Activated CD8-positive, alpha-beta memory T cell treated with anti-CD3 and anti-CD28 coated beads, Interleukin-2, amount 10 ng/mL, durations not matched to agents 7 days and 5 days (primary cell): ENCODE results near the gene CGB8. TPM values are rescaled to one million over a fixed set of nuclear protein-coding genes. Genes with fewer than 3 reads are reported as not detected.
A peak's percentile ranks its signal among the peaks of the same experiment; 100 is the strongest.
"Not testable (repeated sequence)": the region's sequence is repeated elsewhere in the genome, so short reads cannot be mapped to it uniquely, and the experiment has no call there.

Experiments
- ATAC-seq: fragments of 150-1000 bp; cut with Tn5 transposase; one replicate; pipeline ENCODE4 v1.10.0; 2021; ENCODE audit warnings: moderate library complexity
- CTCF ChIA-PET: fragments of 350-600 bp; sonication (Branson Sonifier 250); formaldehyde crosslinking; loops from one replicate; lab custom pipeline; 2021; ENCODE audit warnings: antibody characterized with exemption; lab: Charles Lee
- DNase-seq: peaks from one replicate; pipeline ENCODE4 v3.0.0-alpha.2; 2020
- H3K27ac Mint-ChIP-seq: one replicate; pipeline ENCODE4 v1.8.0; 2021; ENCODE audit warnings: mild to moderate bottlenecking, mixed read lengths
- H3K27me3 Mint-ChIP-seq: one replicate; pipeline ENCODE4 v1.8.0; 2021; ENCODE audit warnings: mixed read lengths
- H3K36me3 Mint-ChIP-seq: one replicate; pipeline ENCODE4 v1.8.0; 2021; ENCODE audit warnings: mild to moderate bottlenecking, mixed read lengths
- H3K4me1 Mint-ChIP-seq: one replicate; pipeline ENCODE4 v1.8.0; 2021; ENCODE audit warnings: mixed read lengths
- H3K4me3 Mint-ChIP-seq: one replicate; pipeline ENCODE4 v1.8.0; 2021; ENCODE audit warnings: mild to moderate bottlenecking, moderate library complexity, mixed read lengths
- H3K9me3 Mint-ChIP-seq: one replicate; pipeline ENCODE4 v1.8.0; 2022; ENCODE audit warnings: low read depth, mixed read lengths
- total RNA-seq, 2 experiments: library from RNA; stranded (reverse); gene quantifications; one replicate each; pipeline ENCODE4 v1.2.3, GENCODE V29; 2021

CGB8 gene
- total RNA-seq, 2 experiments from 2014 or later = not detected

- CTCF ChIA-PET, H3K4me1 Mint-ChIP-seq, H3K27ac Mint-ChIP-seq, H3K36me3 Mint-ChIP-seq, H3K27me3 Mint-ChIP-seq, H3K9me3 Mint-ChIP-seq, H3K4me3 Mint-ChIP-seq: not testable (repeated sequence)
- peak; percentile 67 for DNase-seq
- ATAC-seq = peak; percentile 60
Observed at GRCh38 chr19:49036815-49037214, 12.1 kb downstream of the CGB8 start, which contains the start of gene CGB1. CGB1 (minus strand) TSS chr19:49036895; CDS start chr19:49036711, 184 bp downstream.

GRCh38 chr19:49031642-49032301, 17.1 kb downstream of the CGB8 start, which contains the start of gene CGB2:
CGB2 (plus strand) TSS chr19:49031890; CDS start chr19:49032096, 206 bp downstream.
- H3K27me3 Mint-ChIP-seq, H3K36me3 Mint-ChIP-seq, H3K27ac Mint-ChIP-seq, H3K9me3 Mint-ChIP-seq, H3K4me1 Mint-ChIP-seq: not testable (repeated sequence)
- ATAC-seq (peak; percentile 85), DNase-seq (peak; percentile 83)
- CTCF ChIA-PET = interaction anchor here (1.2 to 1.4 kb wide), 3 partner anchors 38 to 236 kb away, joined by 3 to 4 read pairs (median 3); partner anchors contain the start of gene RUVBL2
- H3K4me3 Mint-ChIP-seq = peak within 1 kb of the TSS; percentile 17

GRCh38 chr19:49030323-49030722, 18.6 kb downstream of the CGB8 start:
- CTCF ChIA-PET, H3K36me3 Mint-ChIP-seq, H3K9me3 Mint-ChIP-seq, ATAC-seq, H3K4me3 Mint-ChIP-seq, H3K27ac Mint-ChIP-seq, H3K27me3 Mint-ChIP-seq, DNase-seq, H3K4me1 Mint-ChIP-seq: not testable (repeated sequence)

- H3K9me3 Mint-ChIP-seq, H3K4me1 Mint-ChIP-seq, DNase-seq, H3K36me3 Mint-ChIP-seq, H3K4me3 Mint-ChIP-seq, CTCF ChIA-PET, ATAC-seq, H3K27me3 Mint-ChIP-seq, H3K27ac Mint-ChIP-seq: not testable (repeated sequence)
Observed at GRCh38 chr19:49029749-49030148, 19.2 kb downstream of the CGB8 start.

GRCh38 chr19:49028686-49029085, 20.2 kb downstream of the CGB8 start:
- H3K4me3 Mint-ChIP-seq, DNase-seq, H3K27me3 Mint-ChIP-seq, H3K4me1 Mint-ChIP-seq, H3K36me3 Mint-ChIP-seq, H3K9me3 Mint-ChIP-seq, CTCF ChIA-PET, H3K27ac Mint-ChIP-seq, ATAC-seq: not testable (repeated sequence)

- H3K4me3 Mint-ChIP-seq, H3K27ac Mint-ChIP-seq, ATAC-seq, H3K36me3 Mint-ChIP-seq, H3K9me3 Mint-ChIP-seq, H3K27me3 Mint-ChIP-seq, DNase-seq, CTCF ChIA-PET: not testable (repeated sequence)
- H3K4me1 Mint-ChIP-seq = peaks cover 14% of the 10 kb centered on the region
Observed at GRCh38 chr19:49025599-49025998, 23.3 kb downstream of the CGB8 start.

GRCh38 chr19:49025088-49025487, 23.8 kb downstream of the CGB8 start:
- H3K27me3 Mint-ChIP-seq, DNase-seq, H3K9me3 Mint-ChIP-seq, ATAC-seq, CTCF ChIA-PET, H3K4me3 Mint-ChIP-seq, H3K36me3 Mint-ChIP-seq, H3K27ac Mint-ChIP-seq: not testable (repeated sequence)
- peaks cover 19% of the 10 kb centered on the region for H3K4me1 Mint-ChIP-seq

- Mint-ChIP-seq H3K27me3 (peaks cover 10% of the 10 kb centered on the region), H3K4me1 (peaks cover 20% of the 10 kb centered on the region)
- CTCF ChIA-PET, H3K9me3 Mint-ChIP-seq, H3K27ac Mint-ChIP-seq, ATAC-seq, DNase-seq, H3K4me3 Mint-ChIP-seq, H3K36me3 Mint-ChIP-seq: not testable (repeated sequence)
Observed at GRCh38 chr19:49024233-49024632, 24.7 kb downstream of the CGB8 start, which contains the start of gene CGB3. CGB3 (minus strand) TSS chr19:49024333; CDS start chr19:49023971, 362 bp downstream.

- CTCF ChIA-PET = interaction anchor here (1.1 to 5.6 kb wide), 4 partner anchors 22 to 92 kb away, joined by 3 to 47 read pairs (median 4); partner anchors contain the start of gene LIN7B
- no peaks in the 10 kb centered on the region for H3K36me3 Mint-ChIP-seq
- H3K27me3 Mint-ChIP-seq = peaks cover 14% of the 10 kb centered on the region
- DNase-seq = no peak
- no peak overlapping the region for H3K27ac Mint-ChIP-seq
- H3K9me3 Mint-ChIP-seq = no peaks in the 10 kb centered on the region
- ATAC-seq = no peak
- peaks cover 33% of the 10 kb centered on the region for H3K4me1 Mint-ChIP-seq
- no peak overlapping the region for H3K4me3 Mint-ChIP-seq
Observed at GRCh38 chr19:49022116-49022515, 26.8 kb downstream of the CGB8 start.

GRCh38 chr19:49020931-49021895, 27.7 kb downstream of the CGB8 start:
- Mint-ChIP-seq H3K4me1 (peaks cover 34% of the 10 kb centered on the region), H3K27me3 (peaks cover 14% of the 10 kb centered on the region), H3K27ac (no peak overlapping the region), H3K4me3 (no peak overlapping the region), H3K9me3 (no peaks in the 10 kb centered on the region), H3K36me3 (no peaks in the 10 kb centered on the region)
- ATAC-seq = no peak
- DNase-seq = no peak
- CTCF ChIA-PET = interaction anchor here (0.8 to 5.6 kb wide), 6 partner anchors 21 to 93 kb away, joined by 3 to 47 read pairs (median 4); partner anchors contain the start of genes GYS1, LIN7B and RUVBL2

GRCh38 chr19:49020342-49020741, 28.6 kb downstream of the CGB8 start:
- Mint-ChIP-seq H3K9me3 (no peaks in the 10 kb centered on the region), H3K27me3 (peaks cover 14% of the 10 kb centered on the region), H3K4me1 (peaks cover 34% of the 10 kb centered on the region), H3K4me3 (no peak overlapping the region), H3K36me3 (no peaks in the 10 kb centered on the region), H3K27ac (no peak overlapping the region)
- no peak for ATAC-seq
- CTCF ChIA-PET = interaction anchor here (0.9 to 5.6 kb wide), 5 partner anchors 20 to 93 kb away, joined by 3 to 47 read pairs (median 4); partner anchors contain the start of gene LIN7B
- no peak for DNase-seq

- CTCF ChIA-PET = interaction anchor here (0.9 to 5.6 kb wide), 8 partner anchors 11 to 174 kb away, joined by 3 to 47 read pairs (median 4); partner anchors contain the start of gene LIN7B
- peak; percentile 31 for ATAC-seq
- Mint-ChIP-seq H3K4me3 (peak overlapping the region; percentile 65), H3K27me3 (peaks cover 14% of the 10 kb centered on the region), H3K4me1 (peaks cover 34% of the 10 kb centered on the region), H3K27ac (no peak overlapping the region), H3K36me3 (no peaks in the 10 kb centered on the region), H3K9me3 (no peaks in the 10 kb centered on the region)
- DNase-seq = peak; percentile 69
Observed at GRCh38 chr19:49019242-49019932, 29.5 kb downstream of the CGB8 start.
